ENCODE measurements around the gene CBL.
"Not testable (repeated sequence)": the region's sequence is repeated elsewhere in the genome, so short reads cannot be mapped to it uniquely, and the experiment has no call there.

CBL gene

DNA sequence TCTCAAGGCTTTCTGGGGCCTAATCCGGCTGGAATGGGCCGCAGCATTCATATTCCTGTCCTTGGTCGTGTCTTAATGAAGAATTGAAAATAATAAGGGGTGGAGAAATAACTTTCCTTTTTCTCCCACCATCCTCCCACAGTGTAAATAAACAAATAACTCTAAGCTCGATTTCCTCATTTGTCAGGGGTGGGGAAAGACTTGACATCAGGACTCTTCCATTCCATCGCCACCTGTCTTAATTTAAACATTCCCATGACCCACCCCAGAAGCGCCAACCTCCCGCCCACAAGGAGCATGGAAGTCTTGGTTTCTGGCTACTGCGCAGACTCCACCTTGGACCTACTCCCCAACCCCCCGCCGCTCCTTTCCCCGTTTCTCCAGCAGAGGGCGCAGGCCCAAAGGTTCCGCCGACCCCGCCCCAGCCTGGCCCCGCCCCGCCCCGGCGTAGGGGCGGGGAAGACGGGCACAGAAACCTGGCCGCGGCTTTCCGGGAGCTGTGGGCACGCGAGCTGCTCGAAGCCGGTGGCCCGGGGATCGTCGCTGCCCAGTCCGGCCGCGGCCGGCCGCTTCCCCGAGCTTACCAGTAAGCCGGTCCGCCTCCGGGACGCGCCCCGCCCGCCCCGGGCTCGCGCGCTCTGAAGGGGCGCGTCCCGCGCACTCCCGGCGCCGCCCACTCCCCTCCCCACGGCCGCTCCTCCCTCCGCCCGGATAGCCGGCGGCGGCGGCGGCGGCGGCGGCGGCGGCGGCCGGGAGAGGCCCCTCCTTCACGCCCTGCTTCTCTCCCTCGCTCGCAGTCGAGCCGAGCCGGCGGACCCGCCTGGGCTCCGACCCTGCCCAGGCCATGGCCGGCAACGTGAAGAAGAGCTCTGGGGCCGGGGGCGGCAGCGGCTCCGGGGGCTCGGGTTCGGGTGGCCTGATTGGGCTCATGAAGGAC, at the start of gene CBL:
TSS of gene CBL (plus strand) at position 766 of the 937 bp plus-strand sequence. CDS start at position 845, 79 bp downstream.
- DNase-seq: peak; percentile 94

DNA sequence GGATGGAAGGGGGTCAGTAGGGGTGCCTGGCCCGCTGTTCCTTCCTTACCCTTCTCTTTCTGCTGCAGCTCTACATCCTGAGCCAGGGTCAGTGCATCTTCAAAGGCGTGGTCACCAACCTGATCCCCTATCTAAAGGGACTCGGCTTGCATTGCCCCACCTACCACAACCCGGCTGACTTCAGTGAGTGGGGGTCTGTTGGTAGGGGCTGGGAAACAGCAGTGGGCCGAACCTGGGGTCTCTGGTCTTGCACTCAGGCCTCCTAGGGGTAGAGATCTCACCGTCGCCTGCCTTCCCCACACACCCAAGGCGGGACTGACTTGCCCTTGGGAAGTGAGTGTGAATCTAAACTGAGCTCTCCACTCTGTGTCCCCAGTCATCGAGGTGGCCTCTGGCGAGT, 49.6 kb upstream of the CBL start:
- DNase-seq: no peak

DNA sequence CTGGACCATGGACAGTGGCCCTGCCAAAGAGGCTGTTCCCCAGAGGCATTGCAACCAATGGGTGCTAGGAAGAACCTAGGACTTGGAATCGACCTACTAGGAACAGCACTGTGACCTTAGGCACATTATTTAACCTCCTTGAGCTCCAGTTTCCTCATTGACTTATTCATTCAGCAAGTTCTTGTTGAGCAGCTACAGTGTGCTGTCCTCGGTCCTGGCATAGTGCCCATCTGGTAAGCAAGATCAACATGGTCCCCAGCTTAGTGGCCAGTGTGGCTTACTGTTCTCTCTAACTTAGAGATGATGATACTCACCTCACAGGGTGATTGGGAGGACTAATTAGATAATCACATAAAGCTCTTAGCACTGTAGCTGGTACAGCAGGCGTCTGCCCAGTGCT, 49.1 kb upstream of the CBL start:
- DNase-seq: no peak

DNA sequence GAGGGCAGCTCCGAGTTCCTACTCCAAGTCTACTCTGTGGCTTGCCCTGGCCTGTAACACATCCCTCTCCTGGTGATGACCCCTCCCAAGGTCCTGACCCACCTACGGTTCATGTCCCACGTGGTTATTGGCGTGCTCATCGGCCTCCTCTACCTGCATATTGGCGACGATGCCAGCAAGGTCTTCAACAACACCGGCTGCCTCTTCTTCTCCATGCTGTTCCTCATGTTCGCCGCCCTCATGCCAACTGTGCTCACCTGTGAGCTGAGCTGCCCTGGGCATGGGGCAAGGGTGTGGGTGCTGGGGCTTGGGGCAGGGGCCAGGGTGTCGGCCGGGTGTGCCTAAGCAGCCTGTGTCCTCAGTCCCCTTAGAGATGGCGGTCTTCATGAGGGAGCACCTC, 47.7 kb upstream of the CBL start:
- no peak for DNase-seq

DNA sequence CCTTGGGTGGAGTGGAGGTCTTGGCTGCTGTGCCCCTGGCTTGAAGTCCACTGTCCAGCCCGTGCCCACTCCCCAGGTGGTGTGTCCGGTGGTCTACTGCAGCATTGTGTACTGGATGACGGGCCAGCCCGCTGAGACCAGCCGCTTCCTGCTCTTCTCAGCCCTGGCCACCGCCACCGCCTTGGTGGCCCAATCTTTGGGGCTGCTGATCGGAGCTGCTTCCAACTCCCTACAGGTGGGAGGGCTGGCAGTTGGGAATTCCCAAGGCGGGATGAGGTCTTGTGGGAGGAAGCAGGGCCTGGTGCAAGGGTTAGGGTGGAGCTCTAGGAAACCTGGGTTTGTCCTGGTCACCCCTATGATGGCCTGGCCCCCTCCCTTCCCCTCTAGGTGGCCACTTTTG, 46.0 kb upstream of the CBL start:
- no peak for DNase-seq

DNA sequence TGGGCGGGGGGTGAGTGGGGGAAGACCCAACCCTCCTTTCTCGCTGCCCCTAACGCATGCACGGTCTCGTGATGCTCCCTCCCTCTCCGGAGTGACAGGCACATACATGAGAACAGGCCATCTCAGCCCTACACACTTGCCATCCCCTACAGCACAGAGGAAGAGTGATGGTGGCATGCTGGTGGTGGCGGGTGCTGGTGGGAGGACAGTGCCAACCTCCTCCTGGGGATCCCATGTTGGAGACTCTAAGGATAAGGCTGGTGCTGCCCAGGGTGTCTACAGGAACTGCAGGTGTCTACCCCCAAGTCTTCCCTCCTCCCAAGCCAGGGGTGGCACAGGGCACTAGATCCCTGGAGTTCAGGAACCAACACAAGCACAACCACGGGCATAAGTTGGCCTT, 44.3 kb upstream of the CBL start:
- DNase-seq: no peak

DNA sequence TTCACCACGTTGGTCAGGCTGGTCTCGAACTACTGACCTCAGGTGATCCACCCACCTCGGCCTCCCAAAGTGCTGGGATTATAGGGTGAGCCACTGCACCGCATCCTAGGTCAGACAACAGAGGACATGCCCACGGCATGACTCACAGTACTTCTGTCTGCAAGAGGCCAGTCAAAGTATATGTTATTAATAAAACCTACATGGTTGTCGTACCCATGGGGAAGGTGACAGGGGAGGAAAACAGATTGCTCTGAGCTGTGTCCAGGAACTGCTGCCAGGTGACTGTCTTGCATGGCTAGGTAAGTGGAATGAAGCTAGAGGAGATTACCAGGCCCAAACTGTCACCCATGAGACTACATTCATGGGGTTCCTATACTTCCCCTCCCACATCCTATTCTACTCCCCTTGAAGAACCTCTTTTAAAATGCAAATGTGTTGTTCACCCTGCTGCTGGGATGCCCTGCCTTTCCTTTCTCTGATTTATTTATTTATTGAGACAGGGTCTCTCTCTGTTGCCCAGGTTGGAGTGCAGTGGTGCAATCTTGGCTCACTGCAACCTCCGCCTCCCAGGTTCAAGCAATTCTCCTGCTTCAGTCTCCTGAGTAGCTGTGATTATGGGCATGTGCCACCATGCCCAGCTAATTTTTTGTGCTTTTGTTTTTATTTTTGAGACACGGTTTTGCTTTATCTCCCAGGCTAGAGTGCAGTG, 39.6 kb upstream of the CBL start:
- DNase-seq: no peak

DNA sequence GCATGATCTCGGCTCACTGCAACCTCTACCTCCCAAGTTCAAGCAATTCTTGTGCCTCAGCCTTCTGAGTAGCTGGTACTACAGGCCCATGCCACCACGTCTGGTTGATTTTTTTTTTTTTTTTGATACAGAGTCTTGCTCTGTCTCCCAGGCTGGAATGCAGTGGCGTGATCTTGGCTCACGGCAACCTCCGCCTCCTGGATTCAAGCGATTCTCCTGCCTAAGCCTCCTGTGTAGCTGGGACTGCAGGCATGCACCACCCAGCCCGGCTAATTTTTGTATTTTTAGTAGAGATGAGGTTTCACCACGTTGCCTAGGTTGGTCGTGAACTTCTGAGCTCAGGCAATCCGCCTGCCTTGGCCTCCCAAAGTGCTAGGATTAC, 39.1 kb upstream of the CBL start:
- not testable (repeated sequence) for DNase-seq

DNA sequence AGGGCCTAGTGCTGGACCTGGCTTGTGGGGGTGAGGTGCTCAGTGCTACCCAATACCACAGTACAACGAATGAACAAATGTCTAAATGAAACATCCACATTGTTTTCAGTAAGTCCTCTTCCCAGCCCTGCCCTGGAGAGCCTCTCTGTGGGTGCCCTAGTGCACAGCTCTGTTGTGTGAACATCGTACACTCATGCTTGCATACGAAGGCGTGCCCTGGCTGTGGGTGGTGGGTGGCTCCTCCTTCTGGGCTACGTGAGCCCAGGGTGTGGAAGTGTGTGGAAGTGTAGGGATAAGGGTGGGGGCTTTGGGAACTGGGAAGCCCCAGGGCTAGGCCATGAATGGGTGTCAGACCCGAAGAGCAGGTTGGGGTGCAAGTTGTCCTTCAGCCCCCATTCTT, 38.2 kb upstream of the CBL start:
- DNase-seq: no peak

DNA sequence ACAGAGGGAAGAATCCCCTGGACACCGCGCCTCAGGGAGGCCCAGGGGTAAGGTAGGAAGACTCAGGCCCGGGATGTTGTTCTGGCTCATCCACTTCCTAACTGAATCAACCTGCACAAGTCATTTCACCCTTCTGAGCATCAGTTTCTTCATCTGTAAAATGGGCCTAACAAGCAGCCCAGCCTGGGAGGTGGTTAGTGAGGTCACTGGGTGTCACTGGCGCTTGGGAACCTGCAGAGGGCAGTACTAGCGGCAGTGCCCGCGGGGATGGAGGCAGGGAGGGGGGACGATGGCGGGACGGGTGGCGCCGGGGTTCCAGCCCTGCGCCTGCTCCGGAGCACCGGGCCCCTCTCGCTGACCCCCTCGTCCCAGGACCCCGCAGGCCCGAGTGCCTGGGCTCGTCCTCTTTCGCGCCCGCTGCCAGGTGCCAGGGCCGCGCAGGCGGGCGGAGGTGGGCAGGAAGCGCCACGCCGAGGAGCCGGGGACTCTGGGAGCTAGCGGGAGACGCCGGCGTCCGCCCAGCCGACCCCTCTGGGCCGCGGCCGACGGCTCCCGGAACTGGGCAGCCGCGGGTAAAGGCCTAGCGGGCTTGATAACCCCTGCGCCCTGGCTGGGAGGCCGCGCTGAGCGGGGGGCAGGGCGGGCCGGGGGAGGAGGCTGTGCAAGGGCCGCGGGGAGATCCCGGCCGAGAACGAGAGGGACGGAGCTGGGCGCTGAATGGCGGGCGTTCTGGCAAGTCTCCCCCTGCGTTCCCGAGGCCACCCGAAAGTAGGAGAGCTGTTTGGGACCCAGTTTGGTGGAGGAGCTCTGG, 37.5 kb upstream of the CBL start, which contains the start of gene NLRX1:
TSS of gene NLRX1 (plus strand) at position 255 of the 811 bp plus-strand sequence. CDS start 2,679 bp downstream, outside the sequence.
- peak; percentile 81 for DNase-seq

DNA sequence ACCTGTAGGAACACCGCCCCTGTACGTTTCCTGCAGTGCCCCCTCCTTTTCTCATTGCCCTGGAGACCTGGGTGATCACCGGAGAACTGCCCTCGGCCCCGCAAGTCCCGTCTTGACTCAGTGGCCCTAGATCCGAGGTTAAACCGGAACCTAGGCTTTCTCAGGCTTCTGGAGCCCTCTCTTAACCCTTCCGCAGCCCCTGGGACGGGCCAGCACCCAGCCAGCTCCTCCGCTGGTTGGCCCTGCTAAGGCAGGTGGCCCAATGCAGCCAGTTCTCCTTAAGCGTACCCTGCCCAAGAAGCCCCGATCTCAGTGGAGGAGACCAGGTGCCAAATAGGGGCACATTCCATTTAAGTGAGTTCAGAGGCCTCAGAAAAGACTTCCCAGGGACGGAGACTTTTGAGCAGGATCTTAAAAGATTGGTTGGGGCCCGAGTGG, 36.8 kb upstream of the CBL start:
- DNase-seq: peak; percentile 31

DNA sequence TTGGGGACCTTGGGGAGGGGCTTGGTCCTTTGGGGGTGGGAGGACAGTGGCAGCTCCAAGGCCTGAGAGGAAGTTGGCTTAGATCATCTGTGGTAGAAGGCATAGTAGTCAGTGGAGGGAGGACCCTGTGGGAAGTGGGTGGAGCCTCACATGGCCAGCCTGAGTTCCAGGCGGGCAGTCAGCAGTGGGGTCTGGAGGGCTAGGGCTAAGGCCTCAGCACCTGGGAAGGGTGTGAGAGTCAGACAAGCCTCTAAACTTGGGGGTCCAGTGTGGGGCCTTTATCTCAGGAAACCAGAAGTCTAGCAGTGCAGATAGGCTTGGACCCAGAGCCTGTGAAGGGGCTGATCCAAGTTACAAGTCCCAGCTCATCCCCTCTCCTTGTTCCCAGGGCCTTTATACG, 33.6 kb upstream of the CBL start:
- DNase-seq: no peak

DNA sequence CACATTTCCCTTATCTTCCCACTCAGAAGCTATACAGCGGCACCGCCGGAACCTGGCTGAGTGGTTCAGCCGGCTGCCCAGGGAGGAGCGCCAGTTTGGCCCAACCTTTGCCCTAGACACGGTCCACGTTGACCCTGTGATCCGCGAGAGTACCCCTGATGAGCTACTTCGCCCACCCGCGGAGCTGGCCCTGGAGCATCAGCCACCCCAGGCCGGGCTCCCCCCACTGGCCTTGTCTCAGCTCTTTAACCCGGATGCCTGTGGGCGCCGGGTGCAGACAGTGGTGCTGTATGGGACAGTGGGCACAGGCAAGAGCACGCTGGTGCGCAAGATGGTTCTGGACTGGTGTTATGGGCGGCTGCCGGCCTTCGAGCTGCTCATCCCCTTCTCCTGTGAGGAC, 32.7 kb upstream of the CBL start:
- no peak for DNase-seq

DNA sequence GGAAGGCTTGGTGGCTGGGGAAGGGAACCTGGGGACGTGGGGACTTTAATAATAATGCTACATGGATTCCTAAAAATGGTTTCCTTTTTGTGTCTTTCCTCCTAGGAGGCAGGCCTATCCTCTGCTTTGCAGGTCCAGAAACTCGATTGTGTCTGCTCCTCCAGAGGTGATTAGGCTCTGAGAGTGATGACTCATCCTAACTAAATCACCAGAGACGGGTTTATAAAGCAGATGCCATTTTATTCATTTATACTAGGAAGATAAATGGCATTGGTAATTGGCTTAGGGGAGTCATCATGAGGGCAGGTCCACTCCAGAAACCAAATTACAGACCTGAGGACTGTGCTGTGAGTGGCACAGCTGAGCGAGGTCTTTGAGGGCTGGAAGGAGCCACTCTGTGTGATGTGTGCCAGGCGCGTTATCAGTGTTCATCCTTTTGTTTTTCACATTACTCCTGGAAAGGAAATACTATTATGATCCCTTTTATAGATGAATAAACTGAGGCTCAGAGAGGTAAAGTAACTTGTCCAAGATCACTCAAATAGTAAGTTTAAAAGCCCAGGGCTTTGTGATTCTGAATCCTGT, 30.6 kb upstream of the CBL start:
- no peak for DNase-seq

DNA sequence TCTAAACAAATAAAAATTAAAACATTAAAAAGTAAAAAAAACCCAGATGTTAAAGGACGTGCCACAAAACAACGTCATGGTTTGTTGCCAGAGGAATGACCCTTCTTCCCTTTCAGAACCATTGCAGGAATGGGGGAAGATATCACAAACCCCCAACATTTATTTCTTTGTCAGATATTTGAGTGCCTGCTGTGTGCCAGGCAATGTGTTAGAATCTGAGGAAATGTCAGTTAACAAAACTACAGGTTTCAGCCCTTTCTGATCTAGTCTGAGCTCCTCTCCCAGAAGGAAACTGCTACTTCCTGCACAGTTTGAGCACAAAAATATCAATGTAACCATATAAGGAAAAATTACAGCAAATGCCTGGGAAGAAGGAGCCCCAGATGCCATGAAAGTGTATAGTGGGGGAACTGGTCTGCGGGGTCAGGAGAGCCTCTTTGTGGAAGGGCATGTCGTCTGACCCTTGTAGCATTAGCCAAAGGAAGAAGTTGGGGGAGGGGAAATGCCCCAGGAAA, 27.9 kb upstream of the CBL start:
- DNase-seq: no peak

DNA sequence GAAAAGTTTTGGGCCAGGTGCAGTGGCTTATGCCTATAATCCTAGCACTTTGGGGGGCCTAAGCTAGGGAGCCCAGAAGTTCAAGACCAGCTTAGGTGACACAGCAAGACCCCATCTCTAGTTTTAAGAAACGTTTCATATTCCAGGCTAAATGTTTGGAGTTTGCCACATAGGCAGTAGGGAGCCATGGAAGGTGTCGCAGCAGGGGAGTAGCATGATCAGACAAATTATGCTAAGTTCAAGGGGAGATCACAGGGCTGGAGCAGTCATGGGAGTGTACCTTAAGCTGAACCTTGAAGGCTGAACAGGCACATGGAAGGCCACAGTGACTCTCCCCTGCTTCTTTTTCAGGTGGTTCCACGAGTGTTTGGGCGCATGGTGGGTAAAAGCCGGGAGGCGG, 26.8 kb upstream of the CBL start:
- no peak for DNase-seq

DNA sequence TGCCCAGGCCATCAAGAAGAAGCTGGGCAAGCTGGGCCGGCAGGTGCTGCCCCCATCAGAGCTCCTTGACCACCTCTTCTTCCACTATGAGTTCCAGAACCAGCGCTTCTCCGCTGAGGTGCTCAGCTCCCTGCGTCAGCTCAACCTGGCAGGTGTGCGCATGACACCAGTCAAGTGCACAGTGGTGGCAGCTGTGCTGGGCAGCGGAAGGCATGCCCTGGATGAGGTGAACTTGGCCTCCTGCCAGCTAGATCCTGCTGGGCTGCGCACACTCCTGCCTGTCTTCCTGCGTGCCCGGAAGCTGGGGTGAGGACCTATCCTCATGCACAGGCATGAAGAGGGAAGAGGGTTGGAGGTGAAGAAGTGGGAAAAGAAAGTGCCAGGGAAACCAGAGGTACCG, 26.2 kb upstream of the CBL start:
- DNase-seq: no peak

DNA sequence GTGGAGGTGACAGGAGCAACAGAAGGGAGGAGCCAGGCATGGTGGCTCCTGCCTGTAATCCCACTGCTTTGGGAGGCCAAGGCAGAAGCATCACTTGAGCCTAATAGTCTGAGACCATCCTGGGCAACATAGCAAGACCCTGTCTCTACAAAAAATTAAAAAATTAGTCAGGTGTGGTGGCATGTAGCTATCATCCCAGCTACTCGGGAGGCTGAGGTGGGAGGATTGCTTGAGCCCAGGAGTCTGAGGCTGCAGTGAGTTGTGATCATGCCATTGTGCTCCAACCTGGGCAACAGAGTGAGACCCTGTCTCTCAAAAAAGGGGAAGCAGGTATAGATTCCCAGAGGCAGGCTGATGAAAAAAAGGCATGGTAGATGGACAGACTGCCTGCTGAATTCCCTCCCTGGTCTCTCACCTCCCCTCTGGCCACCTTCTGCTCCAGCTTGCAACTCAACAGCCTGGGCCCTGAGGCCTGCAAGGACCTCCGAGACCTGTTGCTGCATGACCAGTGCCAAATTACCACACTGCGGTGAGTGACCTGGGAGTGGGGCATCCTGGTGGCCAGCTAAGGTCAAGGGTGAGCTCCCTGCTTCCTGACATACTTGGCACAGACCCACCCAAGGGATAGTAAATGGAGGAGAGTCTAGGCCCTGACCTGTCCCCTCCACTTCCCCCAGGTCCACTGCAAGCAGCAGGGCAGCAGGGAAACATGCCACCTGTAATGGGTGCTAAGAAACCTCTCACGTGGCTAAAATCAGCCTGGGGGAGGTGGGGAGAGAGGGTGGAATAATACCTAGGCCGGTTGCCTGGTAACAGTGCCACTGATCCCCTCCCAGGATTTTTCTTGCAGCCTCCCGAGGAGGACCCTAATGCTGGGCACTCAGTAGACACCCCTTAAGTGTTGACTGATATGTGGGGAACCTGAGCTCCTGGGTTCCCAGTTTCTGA, 25.1 kb upstream of the CBL start:
- no peak for DNase-seq

DNA sequence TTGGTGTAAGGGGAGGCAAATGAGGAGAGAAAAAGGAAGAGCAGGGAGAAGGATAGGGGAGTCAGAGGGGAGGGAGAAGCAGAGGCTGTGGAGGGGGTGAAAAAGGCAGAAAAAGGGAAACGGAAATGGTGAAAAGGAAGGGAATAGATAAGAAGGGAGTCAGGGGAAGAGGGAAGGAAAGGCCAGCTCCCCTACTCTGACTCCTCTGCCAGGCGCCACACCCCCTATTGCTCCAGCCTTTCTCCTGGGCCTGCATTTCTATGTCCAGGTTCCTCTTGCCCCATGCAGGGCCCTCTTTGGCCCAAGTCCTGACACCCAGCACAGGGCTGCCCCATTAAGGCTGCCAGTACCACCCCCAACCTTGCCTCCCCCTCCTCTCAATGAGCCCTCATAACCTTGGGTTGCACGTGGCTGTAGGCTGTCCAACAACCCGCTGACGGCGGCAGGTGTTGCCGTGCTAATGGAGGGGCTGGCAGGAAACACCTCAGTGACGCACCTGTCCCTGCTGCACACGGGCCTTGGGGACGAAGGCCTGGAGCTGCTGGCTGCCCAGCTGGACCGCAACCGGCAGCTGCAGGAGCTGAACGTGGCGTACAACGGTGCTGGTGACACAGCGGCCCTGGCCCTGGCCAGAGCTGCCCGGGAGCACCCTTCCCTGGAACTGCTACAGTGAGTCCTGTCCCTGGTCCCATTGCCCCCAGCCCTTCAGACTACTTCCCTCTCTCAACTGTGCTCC, 24.3 kb upstream of the CBL start:
- no peak for DNase-seq

DNA sequence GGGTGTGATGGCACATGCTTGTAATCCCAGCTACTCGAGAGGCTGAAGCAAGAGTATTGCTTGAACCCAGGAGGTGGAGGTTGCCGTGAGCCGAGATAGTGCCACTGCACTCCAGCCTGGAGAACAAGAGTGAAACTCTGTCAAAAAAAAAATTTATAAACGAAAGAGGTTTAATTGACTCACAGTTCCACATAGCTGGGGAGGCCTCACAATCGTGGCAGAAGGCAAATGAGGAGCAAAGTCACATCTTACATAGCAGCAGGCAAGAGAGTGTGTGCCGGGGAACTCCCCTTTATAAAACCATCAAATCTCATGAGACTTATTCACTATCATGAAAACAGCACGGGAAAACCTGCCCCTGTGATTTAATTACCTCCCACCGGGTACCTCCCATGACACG, 21.7 kb upstream of the CBL start:
- DNase-seq: not testable (repeated sequence)
